Keratinocyte (primary cell): Measurements from ENCODE around the gene ZCCHC7. TPM values are rescaled to one million over a fixed set of nuclear protein-coding genes. Genes with fewer than 3 reads are reported as not detected.
"Not testable (repeated sequence)": the region's sequence is repeated elsewhere in the genome, so short reads cannot be mapped to it uniquely, and the experiment has no call there.

Experiments
- DNase-seq: peaks from one replicate; pipeline ENCODE4 v3.0.0-alpha.2; 2011; ENCODE audit warnings: low read depth, missing footprints, low spot score
- FAIRE-seq: peaks from 2 replicates; lab custom pipeline; 2011; peaks lifted over from hg19 to GRCh38; lab: Jason Lieb, UNC
- H2AFZ ChIP-seq: 2 replicates; pipeline ENCODE4 v1.6.0; 2012; ENCODE audit warnings: low read length, control low read depth, inconsistent platforms; ENCODE audit not compliant: control insufficient read depth
- H3K27ac ChIP-seq: 2 replicates; pipeline ENCODE4 v1.5.1; 2011; ENCODE audit warnings: low read length; ENCODE audit not compliant: control insufficient read depth, insufficient read depth
- H3K27me3 ChIP-seq: 3 replicates; pipeline ENCODE4 v1.6.0; 2011; ENCODE audit warnings: low read length; ENCODE audit not compliant: control insufficient read depth, insufficient read depth; ENCODE audit errors: extremely low read depth
- H3K36me3 ChIP-seq, 2 experiments: 2 replicates in 1 of 2; 3 replicates in 1 of 2; pipeline ENCODE4 v1.5.1; 2011; ENCODE audit warnings: low read length in 2 of 2, mild to moderate bottlenecking in 1 of 2; ENCODE audit not compliant: control insufficient read depth in 2 of 2, insufficient read depth in 2 of 2; ENCODE audit errors: extremely low read depth in 1 of 2
- H3K4me1 ChIP-seq: 3 replicates; pipeline ENCODE4 v1.5.1; 2011; ENCODE audit warnings: low read length; ENCODE audit not compliant: control insufficient read depth, insufficient read depth; ENCODE audit errors: extremely low read depth
- H3K4me2 ChIP-seq: 3 replicates; pipeline ENCODE4 v1.6.0; 2011; ENCODE audit warnings: low read depth, low read length; ENCODE audit not compliant: control insufficient read depth, insufficient read depth; ENCODE audit errors: extremely low read depth
- H3K4me3 ChIP-seq, 3 experiments: fragments of 200-600 bp in 1 of 3; sonication (generic) in 1 of 3; 2 replicates in 2 of 3; 3 replicates in 1 of 3; pipeline ENCODE4 v1.5.1; 2011 to 2016; ENCODE audit warnings: low read length in 3 of 3, mild to moderate bottlenecking in 3 of 3, control low read depth in 2 of 3, inconsistent platforms in 1 of 3, low read depth in 1 of 3, mixed read lengths in 1 of 3, mixed run types in 1 of 3, moderate library complexity in 1 of 3; ENCODE audit not compliant: control insufficient read depth in 2 of 3, insufficient read depth in 2 of 3; ENCODE audit errors: extremely low read depth in 1 of 3
- H3K79me2 ChIP-seq: 2 replicates; pipeline ENCODE4 v1.6.0; 2012; ENCODE audit warnings: low read length; ENCODE audit not compliant: control insufficient read depth, insufficient read depth
- H3K9ac ChIP-seq: 3 replicates; pipeline ENCODE4 v1.6.0; 2011; ENCODE audit warnings: low read length; ENCODE audit not compliant: control insufficient read depth, insufficient read depth; ENCODE audit errors: extremely low read depth
- H3K9me1 ChIP-seq: 3 replicates; pipeline ENCODE4 v1.6.0; 2011; ENCODE audit warnings: low read length; ENCODE audit not compliant: control insufficient read depth, insufficient read depth; ENCODE audit errors: extremely low read depth
- H3K9me3 ChIP-seq: 2 replicates; pipeline ENCODE4 v1.5.1; 2012; ENCODE audit warnings: low read depth, low read length; ENCODE audit not compliant: control insufficient read depth
- H4K20me1 ChIP-seq: 3 replicates; pipeline ENCODE4 v1.6.0; 2011; ENCODE audit warnings: low read length; ENCODE audit not compliant: control insufficient read depth, insufficient read depth; ENCODE audit errors: extremely low read depth
- EZH2 ChIP-seq: IDR thresholded peaks from one replicate; pipeline ENCODE4 v1.6.1; 2012; ENCODE audit warnings: inconsistent platforms, mild to moderate bottlenecking, low read length, moderate library complexity
- dilution Hi-C: fragments of 300-500 bp; cut with MboI; formaldehyde crosslinking; loops from one replicate; pipeline ENCODE4 v1.7.0; 2020; ENCODE audit warnings: low sequenced_read_pairs; ENCODE audit not compliant: extremely low pct_ligation_motif_present
- polyA plus RNA-seq, 5 experiments: library from polyadenylated mRNA; depleted of rRNA in 3 of 5; stranded (reverse) in 3 of 5; stranded (forward) in 1 of 5; unstranded in 1 of 5; fragments of >200 nt; gene quantifications; 1 replicate in 1 of 5; 2 replicates in 3 of 5; 3 replicates in 1 of 5; pipeline versions ENCODE4 v1.2.1 to v1.2.3, GENCODE V29; 2011 to 2012; ENCODE audit warnings: missing spikeins in 2 of 5, low read depth in 1 of 5, low replicate concordance in 1 of 5
- TF ChIP-seq, protein P1 (sequence below), 3 experiments: IDR thresholded peaks in 1 of 3; conservative IDR thresholded peaks in 1 of 3; optimal IDR thresholded peaks in 1 of 3; 2 replicates in 2 of 3; 3 replicates in 1 of 3; pipeline versions ENCODE3 to v1.5.1; 2011; ENCODE audit warnings: low read length in 3 of 3, mild to moderate bottlenecking in 3 of 3, moderate library complexity in 2 of 3, control low read depth in 1 of 3, inconsistent platforms in 1 of 3; ENCODE audit not compliant: insufficient read depth in 2 of 3; ENCODE audit errors: extremely low read depth in 1 of 3

ZCCHC7 gene
- polyA plus RNA-seq, 1 donor (not counting 4 experiments of a cell fraction or from before 2014, with no cell fraction given) = 16.5 TPM

DNA sequence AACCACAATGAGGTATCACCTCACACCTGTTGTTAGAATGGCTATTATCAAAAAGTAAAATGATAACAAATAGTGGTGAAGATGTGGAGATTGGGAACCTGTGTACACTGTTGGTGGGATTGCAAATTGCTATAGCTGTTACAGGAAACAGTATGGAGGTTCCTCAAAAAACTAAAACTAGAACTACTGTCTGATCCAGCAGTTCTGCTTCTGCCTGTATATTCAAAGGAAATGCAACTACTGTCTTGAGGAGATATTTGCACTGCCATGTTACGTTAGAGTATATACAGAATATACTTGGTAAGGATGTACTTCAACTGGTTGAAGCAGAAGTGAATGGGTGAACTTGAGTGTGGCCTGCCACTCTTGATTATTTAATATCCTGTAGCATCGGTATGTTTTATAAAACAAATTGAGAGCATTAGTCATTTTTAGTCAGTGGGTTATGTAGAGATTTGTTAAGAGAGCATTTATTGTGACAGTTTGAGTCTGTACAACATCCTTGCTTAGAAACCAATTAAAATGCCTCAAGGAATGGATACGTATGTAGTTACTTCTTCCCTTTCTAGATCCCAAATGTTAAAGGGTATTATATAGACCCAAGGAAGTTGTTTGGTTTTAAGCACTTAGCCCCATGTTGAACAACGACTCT lies 37.5 kb downstream of the ZCCHC7 start:
- H3K79me2 ChIP-seq = no peaks in the 10 kb centered on the region
- no peak overlapping the region for H3K27ac ChIP-seq
- dilution Hi-C loops = no loop called here
- no peaks in the 10 kb centered on the region for H4K20me1 ChIP-seq
- H2AFZ ChIP-seq = no peak overlapping the region
- H3K27me3 ChIP-seq = no peaks in the 10 kb centered on the region
- no peak overlapping the region for H3K9ac ChIP-seq
- DNase-seq (no peak), FAIRE-seq (no peak)
- no peak overlapping the region for H3K4me3 ChIP-seq
- peaks cover 0 to 5% of the 10 kb centered on the region in 2 experiments for H3K36me3 ChIP-seq
- peaks cover 8% of the 10 kb centered on the region for H3K4me1 ChIP-seq
- no peaks in the 10 kb centered on the region for H3K9me3 ChIP-seq
- no peaks in the 10 kb centered on the region for H3K9me1 ChIP-seq
- TF ChIP-seq, protein P1, sequence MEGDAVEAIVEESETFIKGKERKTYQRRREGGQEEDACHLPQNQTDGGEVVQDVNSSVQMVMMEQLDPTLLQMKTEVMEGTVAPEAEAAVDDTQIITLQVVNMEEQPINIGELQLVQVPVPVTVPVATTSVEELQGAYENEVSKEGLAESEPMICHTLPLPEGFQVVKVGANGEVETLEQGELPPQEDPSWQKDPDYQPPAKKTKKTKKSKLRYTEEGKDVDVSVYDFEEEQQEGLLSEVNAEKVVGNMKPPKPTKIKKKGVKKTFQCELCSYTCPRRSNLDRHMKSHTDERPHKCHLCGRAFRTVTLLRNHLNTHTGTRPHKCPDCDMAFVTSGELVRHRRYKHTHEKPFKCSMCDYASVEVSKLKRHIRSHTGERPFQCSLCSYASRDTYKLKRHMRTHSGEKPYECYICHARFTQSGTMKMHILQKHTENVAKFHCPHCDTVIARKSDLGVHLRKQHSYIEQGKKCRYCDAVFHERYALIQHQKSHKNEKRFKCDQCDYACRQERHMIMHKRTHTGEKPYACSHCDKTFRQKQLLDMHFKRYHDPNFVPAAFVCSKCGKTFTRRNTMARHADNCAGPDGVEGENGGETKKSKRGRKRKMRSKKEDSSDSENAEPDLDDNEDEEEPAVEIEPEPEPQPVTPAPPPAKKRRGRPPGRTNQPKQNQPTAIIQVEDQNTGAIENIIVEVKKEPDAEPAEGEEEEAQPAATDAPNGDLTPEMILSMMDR (optimal IDR thresholded peaks at IDR 0.05 in 1 of 3, IDR thresholded peaks at IDR 0.05 in 1 of 3, conservative IDR thresholded peaks at IDR 0.05 in 1 of 3; ENCODE audit: extremely low read depth in 1 of 3, insufficient read depth in 2 of 3, low read length in 3 of 3) = no peak
- no peak for TF ChIP-seq EZH2
- H3K4me2 ChIP-seq = no peak overlapping the region

DNA sequence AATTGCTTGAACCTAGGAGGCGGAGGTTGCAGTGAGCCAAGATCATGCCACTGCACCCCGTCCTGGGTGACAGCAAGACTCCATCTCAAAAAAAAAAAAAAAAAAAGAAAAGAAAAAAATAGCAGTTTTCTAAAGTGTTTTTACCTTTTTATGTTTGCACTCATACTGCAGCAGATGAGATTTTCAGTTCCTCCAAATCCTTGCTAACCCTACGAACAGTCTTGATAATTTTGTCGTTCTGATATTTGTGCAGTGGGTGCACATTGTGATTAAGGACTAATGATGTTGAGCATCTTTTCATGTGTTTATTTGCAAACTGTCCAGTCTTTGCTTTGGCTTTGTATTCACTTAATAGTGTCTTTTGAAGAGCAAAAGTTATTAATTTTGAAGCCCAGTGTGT lies 42.9 kb downstream of the ZCCHC7 start:
- no peaks in the 10 kb centered on the region for H3K9me3 ChIP-seq
- no peak overlapping the region for H3K27ac ChIP-seq
- DNase-seq (no peak), FAIRE-seq (no peak)
- no peaks in the 10 kb centered on the region for H4K20me1 ChIP-seq
- TF ChIP-seq, protein P1 (optimal IDR thresholded peaks at IDR 0.05 in 1 of 3, IDR thresholded peaks at IDR 0.05 in 1 of 3, conservative IDR thresholded peaks at IDR 0.05 in 1 of 3; ENCODE audit: extremely low read depth in 1 of 3, insufficient read depth in 2 of 3, low read length in 3 of 3) = no peak
- no peak for TF ChIP-seq EZH2
- H2AFZ ChIP-seq = no peak overlapping the region
- peaks cover 0 to 5% of the 10 kb centered on the region in 2 experiments for H3K36me3 ChIP-seq
- H3K4me1 ChIP-seq = no peaks in the 10 kb centered on the region
- H3K9me1 ChIP-seq = no peaks in the 10 kb centered on the region
- no peaks in the 10 kb centered on the region for H3K27me3 ChIP-seq
- H3K4me2 ChIP-seq = no peak overlapping the region
- dilution Hi-C loops = no loop called here
- H3K9ac ChIP-seq = no peak overlapping the region
- no peak overlapping the region for H3K4me3 ChIP-seq
- no peaks in the 10 kb centered on the region for H3K79me2 ChIP-seq

DNA sequence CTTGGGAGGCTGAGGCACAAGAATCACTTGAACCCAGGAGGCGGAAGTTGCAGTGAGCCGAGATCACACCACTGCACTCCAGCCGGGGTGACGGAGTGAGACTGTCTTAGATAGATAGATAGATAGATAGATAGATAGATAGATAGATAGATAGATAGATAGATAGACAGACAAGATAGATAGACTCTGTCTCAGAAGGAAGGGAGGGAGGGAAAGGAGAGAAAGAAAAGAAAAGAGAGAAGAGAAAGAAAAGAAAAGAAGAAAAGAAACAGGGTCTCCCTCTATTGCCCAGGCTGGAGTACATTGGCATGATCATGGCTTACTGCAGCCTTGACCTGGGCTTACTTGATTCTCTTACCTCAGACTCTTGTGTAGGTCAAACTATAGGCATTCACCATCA lies 44.0 kb downstream of the ZCCHC7 start:
- H3K9ac ChIP-seq, H3K27ac ChIP-seq, H3K9me3 ChIP-seq, H3K4me2 ChIP-seq, H2AFZ ChIP-seq, H4K20me1 ChIP-seq, H3K27me3 ChIP-seq, H3K4me1 ChIP-seq, FAIRE-seq, dilution Hi-C loops, DNase-seq, H3K79me2 ChIP-seq, H3K36me3 ChIP-seq, H3K9me1 ChIP-seq, H3K4me3 ChIP-seq: not testable (repeated sequence)
